NCI-H2029 treated with DMSO at 0.1 percent for 48 hours (cell line): ENCODE results near the gene SAC3D1.

Experiments used
- DNase-seq: peaks from one replicate; lab custom pipeline; 2025; lab: John Stamatoyannopoulos, UW

Gene SAC3D1

GRCh38 chr11:65059959-65060824 is 19.2 kb downstream of the SAC3D1 start:
- DNase-seq = no peak

DNA sequence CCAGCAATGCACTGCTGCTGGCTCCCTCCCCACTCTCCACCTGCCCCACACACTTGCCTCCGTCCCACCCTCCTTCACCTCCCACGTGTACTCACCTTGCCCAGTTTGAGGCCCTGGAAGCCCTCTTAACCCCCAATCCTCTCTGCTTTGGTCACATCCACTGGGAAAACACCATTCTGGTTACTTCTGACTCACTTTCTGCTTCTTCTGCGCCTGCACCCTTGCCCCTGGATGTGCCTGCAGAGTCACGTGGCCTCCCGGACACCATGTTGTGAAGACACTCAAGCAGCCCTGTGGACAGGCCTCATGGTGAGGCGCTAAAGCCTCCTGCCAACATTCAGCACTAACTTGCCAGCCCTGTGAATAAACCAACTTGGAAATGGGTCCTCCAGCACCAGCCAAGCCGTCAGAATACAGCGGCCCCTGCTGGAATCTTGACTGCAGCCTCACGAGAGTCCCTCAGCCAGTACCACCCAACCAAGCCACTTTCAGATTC is 20.0 kb downstream of the SAC3D1 start:
- no peak for DNase-seq

DNA sequence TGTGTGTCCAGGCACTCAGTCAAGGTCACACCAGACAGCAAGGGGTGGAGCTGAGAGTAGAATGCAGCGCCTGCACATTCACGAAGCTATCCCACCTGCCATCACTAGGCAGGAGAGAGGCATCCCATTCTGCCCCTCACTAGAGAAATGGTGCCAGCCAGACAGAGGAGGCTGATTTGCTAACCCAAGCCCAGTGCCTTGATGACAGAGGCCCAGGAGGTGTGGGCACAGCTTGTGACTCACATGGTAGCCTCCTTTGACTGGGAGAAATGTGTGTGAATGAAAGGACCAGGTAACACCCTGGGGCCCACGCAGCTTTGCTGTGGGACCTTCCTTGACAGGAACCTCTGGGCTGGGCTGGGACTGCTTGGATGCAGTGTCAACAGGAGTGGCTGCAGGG is 22.5 kb downstream of the SAC3D1 start:
- DNase-seq = no peak

- no peak for DNase-seq
These were observed 23.8 kb downstream of the SAC3D1 start for GRCh38 chr11:65064847-65065240.

- DNase-seq = no peak
These were observed 24.8 kb downstream of the SAC3D1 start for GRCh38 chr11:65065851-65066250.

DNA sequence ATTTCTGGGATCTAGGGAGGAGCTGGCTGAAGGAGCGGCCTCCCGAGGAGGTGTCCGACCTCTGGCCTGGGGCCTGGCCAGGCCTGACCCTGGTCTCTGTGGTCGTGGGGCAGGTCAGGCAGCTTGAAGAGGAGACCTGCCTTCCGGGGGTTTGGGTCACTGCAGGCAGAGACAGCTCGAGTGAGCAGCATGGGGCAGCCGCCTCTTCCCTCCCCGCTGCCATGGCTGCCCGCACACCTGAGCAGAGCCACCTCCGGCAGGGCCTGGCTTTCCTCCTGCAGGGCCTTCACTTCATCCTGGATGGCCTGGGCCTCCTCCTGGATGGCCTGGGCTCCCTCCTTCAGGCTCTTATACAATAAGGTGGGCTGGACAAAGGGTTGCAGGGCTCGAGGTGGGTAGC is 25.3 kb downstream of the SAC3D1 start:
- DNase-seq = no peak

- DNase-seq = no peak
These were observed 25.8 kb downstream of the SAC3D1 start for GRCh38 chr11:65066805-65067291.

DNA sequence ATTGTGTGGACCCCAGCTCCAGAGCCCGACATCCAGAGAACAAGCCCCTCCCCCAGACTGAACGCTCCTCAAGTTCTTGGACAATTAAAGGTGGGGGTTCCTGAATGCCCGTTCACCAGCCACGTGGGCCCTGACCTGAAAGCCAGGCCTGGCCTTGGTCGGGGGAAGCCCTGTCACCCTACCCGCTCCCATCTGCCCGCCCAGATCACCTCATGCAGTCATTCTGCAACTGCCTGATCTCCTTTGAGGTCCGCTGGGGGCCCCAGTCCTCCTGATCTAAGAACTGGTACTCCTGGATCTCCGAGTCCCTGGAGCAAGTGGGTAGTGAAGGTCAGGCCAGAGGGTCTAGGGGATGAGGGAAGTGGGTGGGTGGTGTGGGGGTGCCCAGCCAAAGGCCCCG is 26.4 kb downstream of the SAC3D1 start:
- DNase-seq = no peak

DNA sequence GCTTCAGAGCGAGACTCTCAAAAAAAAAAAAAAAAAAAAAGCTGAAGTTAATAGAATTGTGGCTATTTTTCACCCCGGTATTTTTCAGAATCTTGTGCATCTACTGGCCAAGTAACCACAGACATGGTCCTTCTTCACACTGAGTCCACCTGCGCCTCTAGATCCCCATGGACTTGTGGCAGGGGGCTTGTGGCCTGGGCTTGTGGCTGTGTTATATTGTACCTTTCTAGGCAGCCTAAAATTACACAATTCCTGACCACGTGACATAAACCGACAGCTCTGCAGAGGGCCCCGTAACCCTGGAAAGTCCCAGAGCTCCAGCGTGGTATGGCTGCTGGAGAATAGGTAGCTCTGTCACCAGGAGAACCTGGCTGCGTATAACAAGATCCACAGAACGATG is 28.2 kb downstream of the SAC3D1 start:
- DNase-seq = no peak

- no peak for DNase-seq
These were observed 31.1 kb downstream of the SAC3D1 start for GRCh38 chr11:65071907-65072630.

GRCh38 chr11:65072631-65072966 is 31.6 kb downstream of the SAC3D1 start:
- DNase-seq = no peak

- DNase-seq = no peak
These were observed 36.4 kb downstream of the SAC3D1 start for GRCh38 chr11:65077451-65077850.

DNA sequence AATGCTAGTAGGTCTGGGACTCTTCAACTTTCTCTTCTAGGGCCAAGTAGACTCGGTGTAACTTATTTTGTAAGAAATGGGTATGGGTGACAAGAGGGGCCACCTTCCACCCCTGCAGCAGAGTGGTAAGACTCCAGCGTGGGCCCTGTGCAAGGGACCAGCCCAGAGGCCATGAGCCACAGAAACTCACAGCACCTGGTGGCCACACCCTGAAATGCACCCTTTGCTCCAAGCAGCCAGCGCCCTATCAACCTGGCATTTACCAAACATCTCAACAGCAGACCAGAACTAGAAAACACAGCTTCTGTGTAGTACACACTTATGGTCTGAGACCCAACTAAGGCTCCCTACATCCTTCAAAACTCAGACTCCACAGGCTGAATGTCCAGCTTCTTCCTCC is 37.1 kb downstream of the SAC3D1 start:
- peak; percentile 1 for DNase-seq

DNA sequence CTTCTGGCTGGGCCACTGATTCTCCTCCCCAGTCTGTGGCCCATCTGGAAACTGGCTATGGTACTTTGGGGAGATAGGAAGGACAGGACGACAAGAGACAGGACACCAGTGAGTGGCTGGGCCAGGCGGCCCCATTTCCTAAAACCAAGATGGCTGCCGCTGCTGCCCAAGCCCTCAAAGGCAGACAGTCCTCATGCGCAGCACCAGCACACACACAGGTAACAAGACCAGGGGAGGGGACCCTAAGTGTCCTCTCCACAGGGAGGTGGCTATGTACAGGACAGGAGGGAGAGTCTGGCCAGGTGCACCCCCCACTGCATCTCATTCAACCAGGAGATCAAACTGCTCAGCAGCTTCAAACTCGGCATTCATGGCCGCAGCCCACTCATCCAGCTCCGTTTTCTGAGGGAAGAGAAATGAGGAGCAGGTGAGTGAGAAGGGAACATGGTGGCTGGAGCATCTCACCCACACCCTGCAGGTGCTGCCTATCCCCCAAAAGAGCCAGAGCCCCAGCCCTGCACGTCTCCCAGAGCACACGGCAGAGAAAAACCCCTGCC is 37.9 kb downstream of the SAC3D1 start:
- no peak for DNase-seq

GRCh38 chr11:65083134-65083833 is 42.3 kb downstream of the SAC3D1 start:
- DNase-seq = no peak

- DNase-seq = peak; percentile 90
These were observed 43.0 kb downstream of the SAC3D1 start, which contains the start of the genes CDCA5 and ZFPL1 for GRCh38 chr11:65083834-65084597. CDCA5 (minus strand) TSS chr11:65084040; CDS start chr11:65083978, 62 bp downstream. ZFPL1 (plus strand) TSS chr11:65084222; CDS start chr11:65084699, 477 bp downstream.

DNA sequence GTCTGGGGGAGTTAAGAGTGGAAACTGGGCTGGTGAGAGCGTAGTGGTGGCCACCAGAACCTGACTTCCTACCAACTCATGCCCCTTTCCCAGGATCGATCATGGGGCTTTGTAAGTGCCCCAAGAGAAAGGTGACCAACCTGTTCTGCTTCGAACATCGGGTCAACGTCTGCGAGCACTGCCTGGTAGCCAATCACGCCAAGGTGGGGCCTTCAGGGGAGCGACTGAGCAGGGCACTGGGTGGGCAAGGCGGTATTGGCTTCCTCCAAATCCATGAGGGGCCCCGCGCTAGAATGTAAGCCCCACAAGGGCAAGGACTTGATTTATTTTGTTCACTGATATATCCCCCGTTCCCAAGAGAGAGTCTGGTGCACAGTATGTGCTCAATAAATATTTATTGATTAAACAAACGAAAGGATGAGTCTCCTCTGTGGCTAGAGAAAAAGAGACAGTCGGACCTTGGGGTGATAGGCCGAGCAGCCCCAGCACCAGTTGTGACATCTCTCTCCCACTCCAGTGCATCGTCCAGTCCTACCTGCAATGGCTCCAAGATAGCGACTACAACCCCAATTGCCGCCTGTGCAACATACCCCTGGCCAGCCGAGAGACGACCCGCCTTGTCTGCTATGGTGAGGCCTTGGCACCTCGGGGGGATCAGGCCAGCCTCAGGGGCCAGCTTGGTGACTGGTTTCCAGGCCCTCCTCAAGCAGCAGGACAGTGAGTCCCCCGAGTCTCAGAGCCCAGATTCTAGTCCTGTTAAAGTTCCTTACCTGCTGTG is 43.8 kb downstream of the SAC3D1 start:
- DNase-seq = no peak

GRCh38 chr11:65085446-65085845 is 44.4 kb downstream of the SAC3D1 start:
- DNase-seq = no peak

DNA sequence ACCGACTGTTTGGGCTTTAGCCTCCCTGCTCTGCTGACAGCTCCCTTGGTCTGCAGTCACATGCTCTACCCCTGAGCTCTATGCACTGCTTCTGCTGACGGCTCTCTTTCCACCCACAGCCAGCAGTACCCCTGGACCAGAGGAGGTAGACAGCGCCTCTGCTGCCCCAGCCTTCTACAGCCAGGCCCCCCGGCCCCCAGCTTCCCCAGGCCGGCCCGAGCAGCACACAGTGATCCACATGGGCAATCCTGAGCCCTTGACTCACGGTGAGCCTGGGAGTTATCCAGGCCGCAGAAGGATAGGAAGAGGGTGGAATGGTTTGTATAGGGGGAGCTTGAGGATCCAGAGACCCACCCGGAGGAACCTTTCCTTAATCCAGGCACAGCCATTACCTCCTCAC is 45.8 kb downstream of the SAC3D1 start:
- no peak for DNase-seq

DNA sequence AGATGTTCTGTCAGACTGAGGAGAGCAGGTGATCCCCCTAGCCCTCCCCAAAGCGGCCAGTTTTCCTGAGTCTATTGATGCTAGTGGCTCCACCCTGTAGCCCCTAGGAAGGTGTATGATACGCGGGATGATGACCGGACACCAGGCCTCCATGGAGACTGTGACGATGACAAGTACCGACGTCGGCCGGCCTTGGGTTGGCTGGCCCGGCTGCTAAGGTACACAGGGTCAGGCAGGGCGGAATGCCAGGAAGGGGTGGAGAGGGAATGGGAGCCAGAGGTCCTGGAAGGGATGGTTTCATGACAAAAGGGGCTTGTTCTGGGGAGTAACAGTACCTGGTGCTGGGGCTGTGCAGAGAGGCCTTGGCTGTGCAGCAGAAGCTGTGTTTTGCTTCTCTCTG is 46.2 kb downstream of the SAC3D1 start:
- no peak for DNase-seq
